Gastrocnemius medialis (tissue), 4 donors: ENCODE results near the gene ECM1. TPM values are rescaled to one million over a fixed set of nuclear protein-coding genes. Genes with fewer than 3 reads are reported as not detected.

Source experiments
- ATAC-seq, 2 donors: fragments of 150-250 bp; one replicate each; pipeline ENCODE4 v1.9.1; 2016
- DNase-seq, 2 donors: peaks; one replicate each; pipeline ENCODE4 v3.0.0-alpha.2; 2019
- H3K27ac ChIP-seq, 4 donors: fragments of 200-600 bp; sonication (generic); 1 replicate in 1 of 4; 2 replicates in 3 of 4; pipeline ENCODE4 v1.5.1; 2016 to 2018; ENCODE audit warnings: mild to moderate bottlenecking in 2 of 4, moderate library complexity in 1 of 4
- H3K27me3 ChIP-seq, 3 donors: fragments of 200-600 bp; sonication (generic) in 2 of 3; 1 replicate in 1 of 3; 2 replicates in 2 of 3; pipeline versions ENCODE4 v1.5.1 to v1.6.0; 2016 to 2019; ENCODE audit warnings: mild to moderate bottlenecking in 1 of 3, moderate library complexity in 1 of 3
- H3K36me3 ChIP-seq, 2 donors: fragments of 200-600 bp; sonication (generic) in 1 of 2; one replicate each; pipeline ENCODE4 v1.5.1; 2017 to 2018
- H3K4me1 ChIP-seq, 2 donors: fragments of 200-600 bp; sonication (generic) in 1 of 2; one replicate each; pipeline ENCODE4 v1.5.1; 2016 to 2017; ENCODE audit warnings: mild to moderate bottlenecking in 2 of 2
- H3K4me3 ChIP-seq, 4 donors: fragments of 200-600 bp; sonication (generic) in 3 of 4; 1 replicate in 1 of 4; 2 replicates in 3 of 4; pipeline ENCODE4 v1.5.1; 2016 to 2019; ENCODE audit warnings: mild to moderate bottlenecking in 2 of 4
- H3K9me3 ChIP-seq, 3 donors: fragments of 200-600 bp; sonication (generic) in 2 of 3; 1 replicate in 1 of 3; 2 replicates in 2 of 3; pipeline ENCODE4 v1.5.1; 2016 to 2019
- POLR2A ChIP-seq, 2 donors: fragments of 450-650 bp; IDR thresholded peaks; one replicate each; pipeline ENCODE4 v1.6.1; 2017; ENCODE audit warnings: antibody characterized with exemption in 2 of 2, mild to moderate bottlenecking in 2 of 2, moderate library complexity in 2 of 2
- in situ Hi-C, 4 donors: fragments of 200-750 bp; cut with MboI; loops; one replicate each; pipeline versions ENCODE4 v1.15.0 to v1.8.0; 2017; ENCODE audit warnings: low sequenced_read_pairs in 4 of 4
- intact Hi-C: fragments of 100-400 bp; cut with DNase I; formaldehyde crosslinking; loops from one replicate; pipeline ENCODE4 v1.15.1; 2023; ENCODE audit warnings: low total_unique reads
- total RNA-seq, 4 donors: library from RNA; depleted of rRNA; stranded (reverse); fragments of >200 nt; gene quantifications; one replicate each; pipeline versions ENCODE4 v1.1.0 to v1.2.3, GENCODE V29; 2016
- TF ChIP-seq, protein P1 (sequence below), 5 experiments: fragments of 450-650 bp in 3 of 5; fragments of 200-600 bp in 2 of 5; sonication (generic) in 2 of 5; IDR thresholded peaks in 4 of 5; conservative IDR thresholded peaks in 1 of 5; 1 replicate in 4 of 5; 2 replicates in 1 of 5; pipeline ENCODE4 v1.5.1; 2016 to 2019; ENCODE audit warnings: antibody characterized with exemption in 5 of 5, mild to moderate bottlenecking in 3 of 5, moderate library complexity in 3 of 5

Gene ECM1
- total RNA-seq, 4 donors from 2014 or later = 1.5 to 8.5 (median 5.6) TPM

DNA sequence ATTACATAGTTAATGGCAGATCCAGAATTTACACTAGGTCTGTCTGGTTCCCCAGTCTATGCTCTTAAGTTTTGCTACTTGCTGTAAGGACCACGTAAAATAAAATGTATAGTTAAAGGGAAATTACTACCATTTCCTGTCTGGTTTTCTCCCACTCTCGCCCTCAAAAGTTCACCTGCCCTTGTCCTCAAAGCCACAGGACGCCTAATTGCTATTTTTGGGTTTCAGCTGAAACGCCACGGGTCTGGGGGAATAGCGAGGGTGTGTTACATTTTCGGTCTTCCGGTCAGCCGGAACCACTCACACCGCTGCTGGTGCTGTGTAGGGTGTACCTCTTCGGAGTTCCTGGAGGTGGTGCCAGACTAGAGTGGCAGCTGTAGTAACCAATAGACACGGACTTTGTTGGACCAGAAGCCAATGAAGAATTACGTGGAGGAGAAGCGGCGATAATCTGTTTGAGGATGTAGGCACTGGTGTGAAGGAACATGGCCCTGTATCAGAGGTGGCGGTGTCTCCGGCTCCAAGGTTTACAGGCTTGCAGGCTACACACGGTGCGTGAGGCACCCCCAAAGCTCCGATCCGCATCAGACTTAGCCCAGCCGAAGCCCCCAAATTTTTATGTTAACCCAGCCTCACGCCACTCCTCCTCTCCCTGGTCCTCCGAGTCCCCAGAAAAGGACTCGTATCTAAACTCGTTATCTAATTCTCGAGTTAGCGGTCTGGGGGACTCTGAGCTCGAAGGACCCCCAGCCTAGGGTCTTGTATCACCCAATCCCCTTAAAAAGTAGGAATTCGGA lies 20.7 kb upstream of the ECM1 start, which contains the start of gene TARS2:
TSS of gene TARS2 (plus strand) at position 454 of the 797 bp plus-strand sequence. CDS start at position 486, 32 bp downstream.
- Histone ChIP-seq H3K9me3 (no peaks in the 10 kb centered on the region), H3K27ac (peak within 1 kb of the TSS; percentile 86 to 94 (median 88)), H3K27me3 (no peaks in the 10 kb centered on the region), H3K36me3 (peaks cover 0 to 28% of the 10 kb centered on the region in 2 donors), H3K4me1 (peaks cover 12 to 13% of the 10 kb centered on the region in 2 donors), H3K4me3 (peak within 1 kb of the TSS; percentile 79 to 96 (median 88))
- peak; percentile 35 to 43 for TF ChIP-seq POLR2A (IDR thresholded peaks at IDR 0.05)
- TF ChIP-seq, protein P1, sequence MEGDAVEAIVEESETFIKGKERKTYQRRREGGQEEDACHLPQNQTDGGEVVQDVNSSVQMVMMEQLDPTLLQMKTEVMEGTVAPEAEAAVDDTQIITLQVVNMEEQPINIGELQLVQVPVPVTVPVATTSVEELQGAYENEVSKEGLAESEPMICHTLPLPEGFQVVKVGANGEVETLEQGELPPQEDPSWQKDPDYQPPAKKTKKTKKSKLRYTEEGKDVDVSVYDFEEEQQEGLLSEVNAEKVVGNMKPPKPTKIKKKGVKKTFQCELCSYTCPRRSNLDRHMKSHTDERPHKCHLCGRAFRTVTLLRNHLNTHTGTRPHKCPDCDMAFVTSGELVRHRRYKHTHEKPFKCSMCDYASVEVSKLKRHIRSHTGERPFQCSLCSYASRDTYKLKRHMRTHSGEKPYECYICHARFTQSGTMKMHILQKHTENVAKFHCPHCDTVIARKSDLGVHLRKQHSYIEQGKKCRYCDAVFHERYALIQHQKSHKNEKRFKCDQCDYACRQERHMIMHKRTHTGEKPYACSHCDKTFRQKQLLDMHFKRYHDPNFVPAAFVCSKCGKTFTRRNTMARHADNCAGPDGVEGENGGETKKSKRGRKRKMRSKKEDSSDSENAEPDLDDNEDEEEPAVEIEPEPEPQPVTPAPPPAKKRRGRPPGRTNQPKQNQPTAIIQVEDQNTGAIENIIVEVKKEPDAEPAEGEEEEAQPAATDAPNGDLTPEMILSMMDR (IDR thresholded peaks at IDR 0.05 in 4 of 5, conservative IDR thresholded peaks at IDR 0.05 in 1 of 5) = peak in 4 of 5 experiments; percentile 45 to 49 (median 48)
- intact Hi-C loops = loop anchor here (2.0 to 5.0 kb wide), 3 partner anchors 28 to 140 kb away; partner anchors contain the start of genes ENSA and FALEC
- ATAC-seq = peak; percentile 100
- DNase-seq = peak; percentile 96 to 97
- in situ Hi-C loops = no loop called here

DNA sequence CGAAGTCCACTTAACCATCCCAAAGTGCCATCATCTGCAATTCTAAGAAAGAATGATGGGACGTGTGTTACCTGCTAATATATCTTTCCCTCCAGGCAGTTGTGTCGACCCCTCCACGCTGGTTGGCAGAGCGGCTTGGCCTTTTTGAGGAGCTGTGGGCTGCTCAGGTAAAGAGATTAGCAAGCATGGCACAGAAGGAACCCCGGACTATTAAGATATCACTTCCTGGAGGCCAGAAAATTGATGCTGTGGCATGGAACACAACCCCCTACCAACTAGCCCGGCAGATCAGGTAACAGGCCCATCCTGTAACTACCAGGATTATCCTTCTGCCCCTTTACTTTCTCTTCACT lies 20.2 kb upstream of the ECM1 start:
- in situ Hi-C loops = no loop called here
- TF ChIP-seq, protein P1 (IDR thresholded peaks at IDR 0.05 in 4 of 5, conservative IDR thresholded peaks at IDR 0.05 in 1 of 5) = no peak
- TF ChIP-seq POLR2A (IDR thresholded peaks at IDR 0.05) = no peak
- no peaks in the 10 kb centered on the region for H3K9me3 ChIP-seq

DNA sequence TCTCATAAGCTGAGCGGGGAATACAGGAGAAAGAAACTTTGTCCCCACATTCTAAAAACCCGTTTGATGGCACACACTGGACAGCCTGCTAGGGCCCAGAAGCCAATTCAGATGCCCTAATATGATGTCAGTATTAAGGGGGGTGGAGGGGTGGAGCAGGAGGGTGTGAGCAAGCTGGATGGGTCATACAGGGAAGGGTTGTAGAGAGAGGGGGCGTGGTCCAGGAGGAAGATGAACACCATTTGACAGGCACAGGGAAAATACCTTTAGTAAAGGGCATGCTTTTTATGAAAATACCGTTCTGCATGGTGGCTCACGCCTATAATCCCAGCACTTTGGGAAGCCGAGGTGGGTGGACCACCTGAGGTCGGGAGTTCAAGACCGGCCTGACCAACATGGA lies 14.7 kb upstream of the ECM1 start:
- no peak for ATAC-seq
- no peak for TF ChIP-seq POLR2A (IDR thresholded peaks at IDR 0.05)
- no peak overlapping the region for H3K27ac ChIP-seq
- no peaks in the 10 kb centered on the region for H3K27me3 ChIP-seq
- peaks cover 0 to 86% of the 10 kb centered on the region in 2 donors for H3K36me3 ChIP-seq
- no peak overlapping the region for H3K4me3 ChIP-seq
- no peak for DNase-seq
- intact Hi-C loops (no loop called here), in situ Hi-C loops (no loop called here)
- H3K9me3 ChIP-seq = no peaks in the 10 kb centered on the region
- peaks cover 6 to 7% of the 10 kb centered on the region in 2 donors for H3K4me1 ChIP-seq

More for the DNA sequence above, 20.2 kb upstream of the ECM1 start:
- no peak for DNase-seq
- Histone ChIP-seq H3K4me3 (peak overlapping the region; percentile 79 to 96 (median 88)), H3K27me3 (no peaks in the 10 kb centered on the region), H3K27ac (peak overlapping the region; percentile 86 to 94 (median 88)), H3K36me3 (peaks cover 0 to 34% of the 10 kb centered on the region in 2 donors), H3K4me1 (peaks cover 12 to 13% of the 10 kb centered on the region in 2 donors)
- no peak for ATAC-seq
- intact Hi-C loops = loop anchor here (2.0 to 5.0 kb wide), 3 partner anchors 27 to 140 kb away; partner anchors contain the start of genes ENSA and FALEC

DNA sequence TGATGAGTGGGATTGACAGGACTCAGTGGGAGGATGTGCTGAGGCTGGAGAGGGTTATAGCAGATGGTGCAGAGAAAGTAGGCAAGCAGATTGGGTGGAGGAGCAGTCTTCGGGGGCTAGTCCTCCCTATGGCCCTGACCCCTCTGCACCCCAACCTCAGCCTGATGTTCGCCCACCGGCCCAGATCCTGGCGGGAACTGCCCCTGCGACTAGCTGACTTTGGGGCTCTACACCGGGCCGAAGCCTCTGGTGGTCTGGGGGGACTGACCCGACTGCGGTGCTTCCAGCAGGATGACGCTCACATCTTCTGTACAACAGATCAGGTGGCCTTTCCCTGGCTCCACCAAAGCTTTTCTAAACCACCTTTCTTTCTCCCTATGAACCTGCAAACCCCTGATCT lies 9.6 kb upstream of the ECM1 start:
- DNase-seq (no peak), ATAC-seq (no peak)
- H3K27ac ChIP-seq = no peak overlapping the region
- no peak overlapping the region for H3K4me3 ChIP-seq
- H3K9me3 ChIP-seq = no peaks in the 10 kb centered on the region
- in situ Hi-C loops (no loop called here), intact Hi-C loops (no loop called here)
- H3K36me3 ChIP-seq = peaks cover 3 to 83% of the 10 kb centered on the region in 2 donors
- no peak for TF ChIP-seq POLR2A (IDR thresholded peaks at IDR 0.05)
- TF ChIP-seq, protein P1 (IDR thresholded peaks at IDR 0.05 in 4 of 5, conservative IDR thresholded peaks at IDR 0.05 in 1 of 5) = no peak
- no peaks in the 10 kb centered on the region for H3K27me3 ChIP-seq
- no peaks in the 10 kb centered on the region for H3K4me1 ChIP-seq

DNA sequence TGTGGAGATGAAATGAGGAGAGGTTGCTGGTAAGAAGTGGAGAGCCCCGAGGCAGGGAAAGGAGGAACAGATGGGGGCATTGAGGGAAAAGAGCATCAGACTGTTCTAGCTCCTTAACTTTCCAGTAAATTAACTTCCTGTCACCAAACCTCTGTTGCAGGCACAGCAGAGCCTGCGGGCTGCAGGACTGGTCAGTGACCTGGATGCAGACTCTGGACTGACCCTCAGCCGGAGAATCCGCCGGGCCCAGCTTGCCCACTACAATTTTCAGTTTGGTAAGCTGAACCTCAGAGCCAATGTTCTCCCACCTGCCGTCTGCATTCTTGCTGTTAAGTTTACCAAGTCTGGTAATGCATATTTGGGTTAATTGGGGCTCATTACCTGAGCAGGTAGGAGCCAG lies 2.5 kb upstream of the ECM1 start:
- in situ Hi-C loops (no loop called here), intact Hi-C loops (no loop called here)
- DNase-seq = no peak
- H3K27me3 ChIP-seq = no peaks in the 10 kb centered on the region
- no peaks in the 10 kb centered on the region for H3K9me3 ChIP-seq
- no peak overlapping the region for H3K27ac ChIP-seq
- TF ChIP-seq POLR2A (IDR thresholded peaks at IDR 0.05) = no peak
- TF ChIP-seq, protein P1 (IDR thresholded peaks at IDR 0.05 in 4 of 5, conservative IDR thresholded peaks at IDR 0.05 in 1 of 5) = no peak
- peaks cover 0 to 7% of the 10 kb centered on the region in 2 donors for H3K4me1 ChIP-seq
- H3K36me3 ChIP-seq = peaks cover 0 to 39% of the 10 kb centered on the region in 2 donors
- ATAC-seq = no peak
- no peak overlapping the region for H3K4me3 ChIP-seq
